Limb (tissue), 2 donors: ENCODE data around the gene CRHBP.
"Not testable (repeated sequence)": the region's sequence is repeated elsewhere in the genome, so short reads cannot be mapped to it uniquely, and the experiment has no call there.

Source experiments
- DNase-seq, 2 donors: peaks; one replicate each; pipeline ENCODE4 v3.0.0-alpha.2; 2016; ENCODE audit errors: extremely low spot score in 2 of 2

CRHBP gene

DNA sequence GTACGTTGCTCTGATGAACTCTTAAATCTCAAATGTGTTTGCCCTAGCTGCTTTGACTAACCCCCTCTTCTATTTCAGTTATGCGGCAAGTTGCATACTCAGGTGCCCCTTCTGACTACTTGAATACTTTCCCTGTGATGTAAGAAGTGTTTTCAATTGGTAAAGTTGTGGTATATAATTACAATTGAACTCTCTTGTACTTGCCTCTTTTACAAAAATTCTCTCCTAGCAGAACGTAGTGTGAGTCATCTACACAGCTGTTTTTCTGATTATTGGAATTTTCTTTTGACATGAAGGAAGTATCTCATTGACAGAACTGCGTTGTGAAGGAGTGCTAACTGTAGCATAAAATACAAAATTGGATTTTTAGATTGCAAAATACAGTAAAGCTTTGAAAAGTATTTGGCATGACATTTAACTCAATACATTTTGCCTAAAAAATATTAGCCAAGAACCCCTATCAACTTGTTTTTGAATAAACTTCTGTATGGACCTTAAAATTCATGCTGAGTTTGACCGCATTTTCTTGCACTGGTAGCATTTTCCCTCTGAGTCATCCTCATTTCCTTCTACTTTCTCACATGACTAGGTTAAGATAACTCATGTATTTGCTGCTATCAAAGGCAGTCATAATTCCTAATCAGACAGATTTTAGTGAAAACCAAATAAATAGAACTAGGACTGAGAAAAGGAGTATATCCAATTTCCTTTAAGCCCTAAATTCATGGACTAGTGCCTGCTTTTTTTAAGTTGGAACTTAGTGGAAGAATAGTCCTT, 6.3 kb downstream of the CRHBP start:
- no peak for DNase-seq

DNA sequence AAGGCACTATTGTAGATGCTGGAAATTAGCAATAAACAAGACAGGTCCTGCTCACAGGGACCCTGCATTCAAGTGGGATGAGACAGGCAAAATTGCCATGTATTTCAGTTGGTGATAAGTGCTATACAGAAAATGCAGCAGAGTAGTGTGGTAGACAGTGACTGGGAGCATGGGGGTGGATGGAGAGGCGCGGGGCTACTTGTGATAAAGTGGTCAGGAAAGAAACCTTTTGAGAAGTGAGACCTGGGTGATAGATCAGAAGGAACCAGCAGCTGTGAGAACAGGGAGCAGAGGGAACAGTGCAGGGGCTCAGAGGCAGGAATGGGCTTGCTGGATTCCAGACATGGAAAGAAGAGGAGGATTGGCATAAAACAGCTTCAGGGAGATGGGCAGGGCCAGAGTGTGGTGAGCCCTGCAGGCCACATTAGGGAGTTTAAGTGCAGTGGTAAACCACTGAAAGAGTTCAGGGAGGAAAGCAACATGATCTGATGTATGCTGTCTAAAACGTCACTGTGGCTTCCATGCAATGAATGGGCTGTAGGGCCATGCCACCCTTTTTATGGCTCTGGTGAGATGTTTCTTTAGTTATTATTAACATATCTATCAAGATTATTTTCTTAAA, 7.3 kb downstream of the CRHBP start:
- DNase-seq = no peak

DNA sequence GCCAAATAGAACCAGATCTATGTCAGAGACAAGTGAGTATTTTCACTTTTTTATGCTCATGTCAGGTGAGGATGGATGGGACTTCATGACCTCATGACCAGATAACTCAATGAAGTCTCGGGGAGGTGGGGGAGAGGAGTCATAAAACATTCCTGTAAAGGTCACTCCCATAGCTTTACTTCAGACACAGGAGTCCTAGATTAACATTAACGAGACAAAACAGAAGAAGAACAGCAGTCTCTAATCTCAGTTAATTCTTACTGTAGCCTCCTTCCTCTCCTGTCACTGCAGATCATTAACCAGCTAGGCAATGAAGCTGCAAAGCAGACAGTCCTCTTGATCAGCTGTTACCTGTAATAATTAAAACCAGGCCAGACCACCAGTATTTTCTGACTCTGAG, 11.2 kb downstream of the CRHBP start:
- DNase-seq = no peak

DNA sequence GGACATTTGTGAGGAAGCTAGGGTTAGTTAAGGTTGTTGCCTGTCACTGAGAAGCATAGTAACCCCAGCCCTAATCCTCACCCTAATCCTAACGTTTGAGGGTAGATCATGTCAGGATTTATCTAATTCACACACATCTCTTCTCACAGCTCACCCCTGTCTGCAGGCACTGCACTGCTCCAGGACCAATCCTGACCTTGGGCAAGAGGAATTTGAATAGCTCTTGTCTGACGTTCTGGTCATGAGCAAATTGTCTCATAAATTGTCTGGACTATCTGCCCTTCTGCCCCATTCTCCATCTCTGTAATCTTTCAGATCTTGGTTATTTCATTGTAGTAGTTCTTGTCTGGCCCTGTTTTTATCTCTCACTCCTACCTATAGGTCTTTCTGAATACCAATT, 18.7 kb downstream of the CRHBP start:
- DNase-seq = no peak

DNA sequence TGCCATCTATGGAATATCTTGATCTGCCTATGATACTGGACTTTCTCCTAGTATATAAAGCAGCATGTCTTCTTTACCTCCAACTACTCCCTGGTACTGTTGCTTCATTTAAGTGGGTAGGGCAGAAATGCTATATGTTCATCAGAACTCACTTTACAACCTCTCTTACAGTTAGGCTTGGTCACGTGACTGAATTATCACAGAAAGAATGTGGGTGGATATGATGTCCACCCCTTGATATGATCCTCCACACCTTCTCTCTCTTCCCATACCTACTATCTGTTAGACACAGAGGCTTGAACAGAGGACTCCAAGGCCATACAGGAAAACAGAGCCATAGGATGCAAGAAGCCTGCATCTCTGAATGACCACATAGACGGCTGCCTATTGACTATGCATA, 19.8 kb downstream of the CRHBP start:
- no peak for DNase-seq

DNA sequence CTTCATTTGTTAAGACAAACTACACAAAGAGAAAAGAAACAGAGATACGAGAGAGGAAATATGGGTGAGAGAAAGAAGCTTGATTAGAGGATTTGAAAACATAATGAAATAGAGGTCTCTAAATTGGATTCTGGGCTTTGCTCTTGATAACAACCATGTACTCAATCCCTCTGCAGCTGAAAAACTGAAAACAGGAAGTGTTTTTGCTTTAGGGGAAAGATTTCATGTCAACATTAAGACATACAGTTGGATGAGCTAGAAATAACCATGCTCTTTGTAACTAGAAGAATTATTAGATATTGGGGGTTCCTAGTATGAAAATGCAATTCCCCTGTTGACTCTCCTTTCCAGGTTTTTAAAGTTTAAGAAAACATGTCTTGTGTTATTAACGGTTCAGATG, 21.9 kb downstream of the CRHBP start:
- no peak for DNase-seq

DNA sequence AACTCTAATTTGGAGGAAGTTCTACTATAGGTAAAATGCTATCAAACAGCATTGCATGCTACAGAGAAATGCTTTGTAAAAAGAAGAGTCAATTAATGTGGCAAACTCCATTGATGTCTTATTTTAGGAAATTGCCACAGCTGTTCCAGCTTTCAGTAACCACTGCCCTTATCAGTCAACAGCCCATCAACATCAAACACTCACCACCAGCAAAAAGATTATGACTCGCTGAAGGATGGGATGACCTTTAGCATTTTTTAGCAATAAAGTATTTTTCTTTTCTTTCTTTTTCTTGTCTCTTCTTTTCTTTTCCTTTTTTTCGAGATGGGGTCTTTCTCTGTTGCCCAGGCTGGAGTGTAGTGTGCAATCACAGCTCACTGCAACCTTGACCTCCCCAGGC, 26.0 kb downstream of the CRHBP start:
- DNase-seq = no peak

DNA sequence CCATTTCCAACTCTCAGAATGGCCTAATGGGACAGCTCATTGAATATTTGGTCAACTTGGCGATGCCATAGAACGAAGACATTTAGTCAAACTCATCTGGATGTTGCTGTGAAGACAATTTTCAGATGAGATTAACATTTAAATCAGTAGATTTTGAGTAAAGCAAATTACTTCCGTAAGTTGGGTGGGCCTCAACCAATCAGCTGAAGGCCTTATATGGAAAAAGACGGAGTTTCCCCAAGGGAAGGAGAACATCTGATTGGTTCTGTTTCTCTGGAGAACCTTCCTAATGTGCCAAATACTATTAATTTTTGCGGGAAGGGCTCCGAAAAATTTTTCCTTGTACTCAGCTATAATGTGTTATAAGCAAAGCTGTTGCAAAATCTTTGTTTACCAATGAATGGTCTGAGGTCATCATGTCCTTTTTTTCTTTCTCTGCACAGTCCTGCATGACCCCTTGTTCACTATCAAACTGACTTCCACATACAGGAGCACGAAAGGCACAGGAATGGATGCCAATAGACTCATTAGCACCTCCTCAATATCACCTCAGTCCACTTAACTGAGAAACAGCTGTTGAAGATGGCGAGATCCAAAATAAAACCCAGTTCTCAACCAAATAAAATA, 27.8 kb downstream of the CRHBP start:
- DNase-seq = no peak

DNA sequence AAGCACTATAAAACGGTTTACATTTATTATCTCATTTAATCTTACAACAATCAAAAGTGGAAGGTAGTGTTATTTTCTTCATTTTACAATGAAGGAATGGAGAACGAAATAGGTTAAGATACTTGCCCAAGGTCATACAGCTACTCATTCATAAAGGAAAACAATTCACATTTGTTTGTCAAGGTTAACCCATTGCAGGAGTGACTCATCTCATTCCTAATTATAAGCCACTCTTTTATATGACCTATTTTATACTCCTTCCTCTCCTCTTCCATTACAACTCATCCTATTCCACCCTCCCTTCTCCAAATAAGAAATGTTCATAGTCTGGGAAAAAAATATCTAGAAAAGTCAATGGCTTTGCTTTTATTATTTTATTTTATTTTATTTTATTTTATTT, 29.6 kb downstream of the CRHBP start:
- no peak for DNase-seq

DNA sequence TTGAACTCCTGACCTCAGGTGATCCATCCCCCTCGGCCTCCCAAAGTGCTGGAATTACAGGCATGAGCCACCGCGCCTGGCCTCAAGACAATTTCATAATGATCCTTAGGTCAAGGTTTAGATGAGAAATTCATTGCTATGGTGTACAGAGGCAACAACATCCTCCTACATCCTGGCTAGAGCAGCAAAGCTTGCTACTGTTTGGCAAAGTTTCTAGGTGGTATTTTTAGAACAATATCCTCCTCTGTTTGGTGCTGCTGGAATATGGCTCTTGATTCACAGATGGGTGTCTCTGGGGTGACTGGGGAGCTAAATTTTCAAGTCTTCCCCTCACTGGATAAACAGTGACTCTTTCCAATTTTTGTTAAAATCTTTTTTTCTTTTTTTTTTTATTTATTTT, 30.6 kb downstream of the CRHBP start:
- no peak for DNase-seq

DNA sequence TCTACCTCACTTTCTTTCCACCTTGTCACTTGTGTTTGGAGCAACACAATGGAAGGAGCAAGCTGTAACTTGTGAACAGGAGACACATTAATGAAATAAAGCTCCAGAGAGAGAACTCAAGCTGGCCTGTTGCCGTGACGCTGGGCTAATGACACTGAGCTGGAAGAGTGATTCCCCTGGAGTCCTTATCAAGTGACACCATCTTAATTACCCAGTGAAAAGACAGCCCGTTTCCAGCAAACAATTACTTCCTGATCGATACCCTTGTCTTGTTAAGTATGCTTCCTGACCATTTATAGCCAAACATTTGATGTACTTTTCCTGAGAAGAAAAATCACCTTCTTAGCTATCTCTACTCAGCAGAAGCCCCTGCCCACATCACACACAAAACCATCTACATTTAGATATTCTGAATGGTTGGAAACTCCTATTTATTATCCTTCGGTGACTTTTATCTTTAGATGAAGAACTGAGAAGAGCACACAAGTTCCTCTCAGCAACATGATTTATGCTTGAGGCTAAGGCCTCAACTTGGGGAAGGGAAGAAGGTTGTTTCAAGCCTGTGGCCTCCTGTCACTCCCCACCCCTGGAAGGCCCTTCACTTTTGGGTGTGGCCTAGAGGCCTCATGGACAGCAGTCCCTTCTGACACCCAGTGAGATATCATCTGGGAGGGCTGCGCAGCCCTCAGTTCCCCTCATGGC, 34.1 kb downstream of the CRHBP start:
- no peak for DNase-seq

DNA sequence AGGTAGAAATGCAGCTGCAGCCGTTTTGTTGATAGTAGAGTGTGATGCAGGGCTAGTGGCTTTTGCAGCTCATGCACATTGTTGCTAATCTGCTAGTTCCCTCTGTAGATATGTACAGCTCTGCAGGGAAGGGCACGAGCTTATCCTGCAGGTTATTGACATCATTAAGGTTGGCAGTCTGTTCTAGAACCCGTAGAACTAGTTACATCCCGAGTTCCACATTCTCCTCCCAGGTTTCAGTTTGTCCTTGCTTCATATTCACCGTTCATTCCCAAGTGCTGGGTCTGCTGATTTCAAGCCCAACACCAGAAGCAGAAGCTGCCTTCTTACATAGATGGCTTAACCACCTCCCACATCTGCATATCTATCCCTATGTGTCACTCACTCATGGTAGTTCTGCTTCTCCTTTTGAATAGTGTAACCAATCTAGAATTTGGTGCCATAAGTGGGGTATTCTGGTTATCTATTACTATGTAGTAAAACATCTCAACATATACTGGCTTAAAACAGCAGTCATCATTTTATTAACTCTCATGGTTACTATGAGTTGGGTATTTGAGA, 38.1 kb downstream of the CRHBP start:
- no peak for DNase-seq

DNA sequence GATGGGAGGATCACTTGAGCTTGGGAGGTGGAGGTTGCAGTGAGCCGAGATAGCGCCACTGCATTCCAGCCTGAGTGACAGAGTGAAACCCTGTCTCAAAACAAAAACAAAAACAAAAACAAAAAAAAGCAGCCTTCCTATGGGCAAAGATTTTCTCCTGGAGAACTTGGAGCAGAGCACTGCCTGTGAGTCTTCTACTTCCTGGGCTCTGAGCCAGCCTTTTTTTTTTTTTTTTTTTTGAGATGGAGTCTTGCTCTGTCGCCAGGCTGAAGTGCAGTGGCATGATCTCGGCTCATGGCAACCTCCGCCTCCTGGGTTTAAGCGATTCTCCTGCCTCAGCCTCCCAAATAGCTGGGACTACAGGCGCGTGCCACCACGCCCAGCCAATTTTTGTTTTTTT, 40.6 kb downstream of the CRHBP start:
- not testable (repeated sequence) for DNase-seq

DNA sequence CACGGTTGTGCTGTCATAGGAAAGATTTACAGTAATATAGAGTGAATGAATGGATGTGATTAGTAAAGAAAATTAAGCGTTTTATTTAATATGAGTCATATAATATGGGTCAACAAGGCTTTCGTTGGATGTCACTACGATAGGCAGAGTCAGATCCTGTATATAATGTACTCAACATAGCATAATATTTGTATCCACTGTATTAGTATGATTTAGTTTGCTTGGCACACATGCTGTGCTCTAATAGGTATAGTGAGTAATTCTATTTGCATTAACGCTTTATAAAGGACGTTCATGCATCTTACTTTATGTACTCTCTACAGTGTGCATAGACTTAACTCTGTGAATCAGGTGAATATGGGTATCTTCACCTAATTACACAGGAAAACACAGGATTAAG, 41.5 kb downstream of the CRHBP start:
- no peak for DNase-seq

DNA sequence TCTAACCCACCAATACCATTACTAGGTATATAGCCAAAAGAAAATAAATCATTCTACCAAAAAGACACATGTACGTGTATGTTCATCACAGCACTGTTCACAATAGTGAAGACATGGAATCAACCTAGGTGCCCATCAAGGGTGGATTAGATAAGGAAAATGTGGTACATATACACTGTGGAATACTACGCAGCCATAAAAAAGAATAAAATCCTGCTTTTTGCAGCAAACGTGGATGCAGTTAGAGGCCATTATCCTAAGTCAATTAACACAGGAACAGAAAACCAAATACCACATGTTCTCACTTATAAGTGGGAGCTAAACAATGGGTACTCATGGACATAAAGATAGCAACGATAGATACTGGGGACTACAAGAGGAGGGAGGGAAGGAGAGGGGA, 45.4 kb downstream of the CRHBP start:
- DNase-seq = not testable (repeated sequence)

DNA sequence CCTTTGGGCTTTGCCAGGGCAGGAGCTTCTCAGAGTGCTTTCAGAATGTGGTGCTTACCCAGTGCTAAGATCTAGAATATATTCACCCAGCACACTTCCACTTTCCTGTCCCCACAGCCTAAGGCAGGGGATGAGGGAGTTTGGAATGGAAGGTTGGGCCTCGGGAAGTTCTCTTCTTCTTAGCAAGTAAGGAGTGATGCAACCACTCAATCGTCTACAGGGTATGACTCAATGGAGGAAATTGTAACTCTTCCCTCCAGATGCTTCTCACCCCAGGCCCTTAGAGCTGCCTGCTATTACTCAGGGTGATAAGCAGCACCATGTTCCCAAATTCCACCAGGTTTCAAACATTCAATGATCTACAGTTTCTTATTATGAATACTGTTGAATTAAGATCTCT, 46.6 kb downstream of the CRHBP start:
- DNase-seq = no peak

DNA sequence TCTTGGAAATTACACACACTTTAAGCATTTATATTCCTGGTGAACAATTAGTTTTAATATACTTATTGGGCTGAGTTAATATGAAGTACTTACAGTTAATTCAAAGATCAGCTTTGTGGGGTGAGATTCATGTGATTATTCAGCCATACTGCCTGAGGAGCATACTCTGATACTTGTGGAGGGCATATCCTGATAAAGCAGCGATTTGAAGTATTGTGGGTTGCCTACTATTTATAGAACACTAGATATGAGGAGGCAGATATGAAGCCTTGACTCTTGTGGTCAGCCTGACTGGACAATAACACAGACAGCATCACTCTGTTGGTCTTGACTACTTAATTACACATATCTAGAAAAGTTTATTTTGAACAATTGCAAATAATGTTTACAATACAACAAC, 50.4 kb downstream of the CRHBP start:
- no peak for DNase-seq

DNA sequence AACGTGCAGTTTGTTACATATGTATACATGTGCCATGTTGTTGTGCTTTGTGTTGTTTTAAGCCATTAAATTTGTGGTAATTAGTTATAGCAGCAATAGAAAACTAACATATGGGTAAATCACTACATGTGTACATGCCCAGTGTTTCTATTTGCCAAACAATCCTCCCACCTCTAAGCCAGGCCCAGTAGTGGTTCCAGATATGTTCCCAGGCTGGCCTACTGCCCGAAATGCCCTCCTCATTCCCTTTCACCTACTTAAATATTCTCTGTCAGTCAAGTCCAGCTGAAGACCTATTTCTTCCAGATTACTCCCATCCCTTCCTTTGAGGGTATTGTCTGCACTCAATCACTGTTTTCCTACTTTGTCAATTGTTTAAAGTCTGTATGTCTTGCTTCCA, 53.3 kb downstream of the CRHBP start:
- no peak for DNase-seq

DNA sequence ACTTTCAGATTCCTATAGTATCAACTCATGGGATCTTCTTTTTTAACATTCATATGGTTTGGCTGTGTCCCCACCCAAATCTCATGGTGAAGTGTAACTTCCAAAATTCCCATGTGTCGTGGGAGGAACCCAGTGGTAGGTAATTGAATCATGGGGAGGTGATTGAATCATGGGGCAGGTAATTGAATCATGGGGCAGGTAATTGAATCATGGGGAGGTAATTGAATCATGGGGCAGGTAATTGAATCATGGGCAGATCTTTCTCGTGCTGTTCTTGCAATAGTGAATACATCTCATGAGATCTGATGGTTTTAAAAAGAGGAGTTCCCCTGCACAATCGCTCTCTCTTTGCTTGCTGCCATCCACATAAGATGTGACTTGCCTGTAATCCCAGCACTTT, 55.6 kb downstream of the CRHBP start:
- no peak for DNase-seq

DNA sequence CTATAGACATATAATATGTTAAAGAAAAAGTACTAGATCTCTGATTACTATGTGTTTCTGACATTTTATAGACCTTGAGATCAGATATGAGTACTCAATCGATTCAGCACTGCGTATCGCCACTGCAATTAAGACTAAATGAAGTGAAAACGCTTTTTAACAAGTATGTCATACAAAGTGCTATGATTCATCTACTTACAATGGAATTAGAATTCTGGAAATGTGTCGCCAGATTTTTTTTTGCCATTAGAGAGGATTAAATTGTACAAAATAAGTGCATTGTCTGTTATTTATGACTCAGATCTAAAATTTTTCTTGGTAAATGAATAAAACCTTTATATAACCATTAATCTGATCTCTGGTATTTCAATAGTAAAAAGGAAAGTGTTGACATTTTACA, 57.4 kb downstream of the CRHBP start:
- DNase-seq = no peak

DNA sequence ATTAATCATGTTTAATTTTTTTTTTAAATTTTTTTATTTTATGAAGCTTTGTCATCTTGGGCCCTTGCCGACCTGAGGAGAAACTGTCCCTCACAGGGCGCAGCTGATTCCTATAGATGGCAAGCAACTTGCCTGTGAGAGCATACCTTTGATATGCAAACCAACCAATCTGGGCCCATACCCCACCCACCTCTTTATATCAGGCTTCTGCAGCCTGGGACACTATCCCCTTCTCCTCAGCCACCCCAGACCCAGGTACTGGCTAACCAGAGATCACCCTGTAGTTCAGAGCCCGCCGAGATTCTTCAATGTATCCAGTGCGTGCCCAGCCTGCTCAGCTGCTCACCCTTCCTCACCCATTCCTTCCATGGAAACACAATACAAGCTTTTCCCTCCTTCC, 58.7 kb downstream of the CRHBP start:
- no peak for DNase-seq

DNA sequence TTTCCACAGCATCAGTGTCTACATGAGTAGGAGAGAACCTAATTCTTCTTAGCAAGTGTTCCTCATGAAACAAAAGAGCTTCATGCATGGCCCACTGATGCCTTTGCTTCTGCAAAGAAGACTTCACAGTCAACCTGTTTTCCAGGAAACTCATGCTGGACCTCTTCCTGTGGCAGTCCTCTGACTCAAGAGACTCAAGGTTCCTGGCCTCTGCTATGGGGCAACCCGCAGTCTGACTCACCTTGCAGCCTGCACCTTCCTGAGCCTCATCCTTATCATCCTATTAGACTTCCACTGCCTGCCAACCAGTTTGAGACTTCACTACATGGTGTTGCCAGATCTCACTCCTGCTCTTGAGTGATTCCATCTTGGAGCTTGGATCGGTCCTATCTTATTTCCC, 59.8 kb downstream of the CRHBP start:
- no peak for DNase-seq
